Measurements from ENCODE around the gene TMEM18.

The TMEM18 gene

GRCh38 chr2:647691-648231, 29.4 kb downstream of the TMEM18 start:
- no peak overlapping the region for H3K27ac ChIP-seq
- no peak overlapping the region for H2AFZ ChIP-seq
- H3K4me3 ChIP-seq (ENCODE audit: low read depth, low read length), result no peak overlapping the region

DNA sequence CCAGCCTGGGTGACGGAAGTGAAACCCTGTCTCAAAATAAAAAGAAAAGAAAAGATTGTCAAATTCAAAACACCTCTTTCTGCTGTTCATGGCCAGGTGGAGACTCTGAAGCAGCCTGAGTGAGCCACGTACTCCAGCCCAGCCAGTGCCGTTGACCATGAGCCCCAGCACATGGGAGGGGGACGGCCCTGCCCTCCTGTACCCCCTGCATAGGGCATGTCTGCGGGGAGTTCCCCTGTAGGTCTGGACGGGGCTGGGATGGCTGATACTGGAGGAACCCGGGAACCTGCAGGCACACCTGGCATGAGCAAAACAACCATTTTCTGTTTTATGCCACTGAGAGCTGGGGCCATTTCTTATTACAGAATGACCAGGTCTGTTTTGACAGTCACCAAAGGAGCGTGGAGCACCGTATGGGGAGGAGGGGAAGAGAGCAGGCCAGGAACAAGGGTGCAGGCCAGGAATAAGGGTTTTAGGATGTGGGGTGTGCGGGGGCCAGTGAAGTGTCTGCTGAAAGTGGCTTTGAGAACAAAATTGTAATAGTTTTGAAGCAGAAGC, 30.1 kb downstream of the TMEM18 start:
- Histone ChIP-seq H3K4me2 (ENCODE audit: low read length) (no peak overlapping the region), H3K27ac (no peak overlapping the region), H3K36me3 (ENCODE audit: control insufficient read depth, insufficient read depth, low read length) (no peaks in the 10 kb centered on the region), H3K4me1 (no peaks in the 10 kb centered on the region), H3K27me3 (ENCODE audit: control insufficient read depth, insufficient read depth, low read length) (no peaks in the 10 kb centered on the region), H3K9me3 (ENCODE audit: control insufficient read depth, low read length) (no peaks in the 10 kb centered on the region), H3K79me2 (no peaks in the 10 kb centered on the region), H3K9ac (no peak overlapping the region), H3K4me3 (ENCODE audit: low read depth, low read length) (no peak overlapping the region), H2AFZ (no peak overlapping the region)
- TF ChIP-seq CTCF (IDR thresholded peaks at IDR 0.05), result no peak

More at GRCh38 chr2:647691-648231, 29.4 kb downstream of the TMEM18 start:
- Histone ChIP-seq H3K4me1 (no peaks in the 10 kb centered on the region), H3K36me3 (ENCODE audit: control insufficient read depth, insufficient read depth, low read length) (no peaks in the 10 kb centered on the region), H3K27me3 (ENCODE audit: control insufficient read depth, insufficient read depth, low read length) (no peaks in the 10 kb centered on the region), H3K79me2 (no peaks in the 10 kb centered on the region), H3K9ac (no peak overlapping the region), H3K9me3 (ENCODE audit: control insufficient read depth, low read length) (no peaks in the 10 kb centered on the region), H3K4me2 (ENCODE audit: low read length) (no peak overlapping the region)
- TF ChIP-seq CTCF (IDR thresholded peaks at IDR 0.05), result no peak

DNA sequence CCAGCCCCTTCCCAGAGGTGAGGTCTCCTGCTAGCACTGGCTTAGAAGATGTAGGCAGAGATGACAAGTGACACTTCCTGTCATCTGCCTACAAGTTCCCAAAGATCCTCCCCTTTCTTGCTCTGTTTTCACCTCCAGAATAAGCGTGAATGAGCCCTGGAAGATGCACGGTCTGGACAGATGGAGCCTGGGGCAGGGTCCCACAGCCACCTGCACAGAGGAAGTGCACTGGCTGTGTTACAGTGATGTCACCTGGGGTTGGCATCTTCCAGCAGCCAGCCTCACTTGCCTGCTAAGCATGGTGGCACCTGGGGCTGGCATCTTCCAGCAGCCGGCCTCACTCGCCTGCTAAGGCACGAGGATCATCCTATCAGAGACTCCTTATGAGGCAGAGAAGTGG, 32.3 kb downstream of the TMEM18 start:
- Histone ChIP-seq H3K79me2 (no peaks in the 10 kb centered on the region), H3K4me1 (no peaks in the 10 kb centered on the region), H3K27ac (no peak overlapping the region), H3K9ac (no peak overlapping the region), H3K36me3 (ENCODE audit: control insufficient read depth, insufficient read depth, low read length) (no peaks in the 10 kb centered on the region), H3K4me2 (ENCODE audit: low read length) (no peak overlapping the region), H3K4me3 (ENCODE audit: low read depth, low read length) (no peak overlapping the region), H2AFZ (no peak overlapping the region), H3K27me3 (ENCODE audit: control insufficient read depth, insufficient read depth, low read length) (no peaks in the 10 kb centered on the region), H3K9me3 (ENCODE audit: control insufficient read depth, low read length) (no peaks in the 10 kb centered on the region)
- no peak for TF ChIP-seq CTCF (IDR thresholded peaks at IDR 0.05)

GRCh38 chr2:643761-644160, 33.4 kb downstream of the TMEM18 start:
- H3K9me3 ChIP-seq (ENCODE audit: control insufficient read depth, low read length), result no peaks in the 10 kb centered on the region
- no peaks in the 10 kb centered on the region for H3K79me2 ChIP-seq
- H3K9ac ChIP-seq, result no peak overlapping the region
- H3K36me3 ChIP-seq (ENCODE audit: control insufficient read depth, insufficient read depth, low read length), result no peaks in the 10 kb centered on the region
- H3K4me2 ChIP-seq (ENCODE audit: low read length), result no peak overlapping the region
- no peak overlapping the region for H3K27ac ChIP-seq
- TF ChIP-seq CTCF (IDR thresholded peaks at IDR 0.05), result no peak
- H2AFZ ChIP-seq, result no peak overlapping the region
- no peaks in the 10 kb centered on the region for H3K27me3 ChIP-seq (ENCODE audit: control insufficient read depth, insufficient read depth, low read length)
- H3K4me1 ChIP-seq, result no peaks in the 10 kb centered on the region
- no peak overlapping the region for H3K4me3 ChIP-seq (ENCODE audit: low read depth, low read length)

- no peak for TF ChIP-seq CTCF (IDR thresholded peaks at IDR 0.05)
- no peak overlapping the region for H3K4me3 ChIP-seq (ENCODE audit: low read depth, low read length)
- no peaks in the 10 kb centered on the region for H3K27me3 ChIP-seq (ENCODE audit: control insufficient read depth, insufficient read depth, low read length)
- no peak overlapping the region for H3K4me2 ChIP-seq (ENCODE audit: low read length)
- H3K27ac ChIP-seq, result no peak overlapping the region
- H3K9ac ChIP-seq, result no peak overlapping the region
- H3K79me2 ChIP-seq, result no peaks in the 10 kb centered on the region
- H3K36me3 ChIP-seq (ENCODE audit: control insufficient read depth, insufficient read depth, low read length), result no peaks in the 10 kb centered on the region
- no peaks in the 10 kb centered on the region for H3K9me3 ChIP-seq (ENCODE audit: control insufficient read depth, low read length)
- no peaks in the 10 kb centered on the region for H3K4me1 ChIP-seq
- no peak overlapping the region for H2AFZ ChIP-seq
Measured at GRCh38 chr2:643334-643733, 33.9 kb downstream of the TMEM18 start.

Measured in parathyroid adenoma (tissue), 2 donors.